ENCODE results near the gene TWF2. TPM values are rescaled to one million over a fixed set of nuclear protein-coding genes. Genes with fewer than 3 reads are reported as not detected.

TWF2 gene
- polyA plus RNA-seq, 3 donors = 141 to 199 (median 176) TPM

GRCh38 chr3:52191663-52192062 is 47.3 kb downstream of the TWF2 start:
- Histone ChIP-seq H3K27me3 (ENCODE audit: control insufficient read depth in 2 of 2, insufficient read depth in 2 of 2, low read length in 2 of 2) (no peaks in the 10 kb centered on the region), H3K4me2 (replicated peaks; ENCODE audit: extremely low read depth, low read length, poor library complexity, severe bottlenecking) (no peak overlapping the region), H3K4me3 (replicated peaks in 1 of 3; ENCODE audit: low read depth in 2 of 3, low read length in 3 of 3) (no peak overlapping the region), H2AFZ (ENCODE audit: insufficient read depth, low read depth, low read length, poor library complexity, severe bottlenecking) (no peak overlapping the region), H3K27ac (ENCODE audit: low read depth in 1 of 2, low read length in 2 of 2) (no peak overlapping the region), H3K9ac (ENCODE audit: insufficient read depth, low read length, poor library complexity, severe bottlenecking) (no peak overlapping the region), H3K4me1 (ENCODE audit: control insufficient read depth in 1 of 2, insufficient read depth in 2 of 2, low read length in 2 of 2) (peaks cover 55% of the 10 kb centered on the region in 2 donors), H4K20me1 (ENCODE audit: insufficient read depth, low read length) (no peaks in the 10 kb centered on the region), H3K9me3 (replicated peaks in 1 of 2; ENCODE audit: control insufficient read depth in 1 of 2, insufficient read depth in 1 of 2, low read length in 2 of 2) (no peaks in the 10 kb centered on the region), H3K36me3 (replicated peaks in 1 of 2; ENCODE audit: control insufficient read depth in 1 of 2, insufficient read depth in 2 of 2, low read length in 2 of 2) (no peaks in the 10 kb centered on the region), H3K79me2 (ENCODE audit: insufficient read depth, low read length) (peaks cover 2% of the 10 kb centered on the region)
- Mint-ChIP-seq H3K36me3 (peaks cover 0 to 1% of the 10 kb centered on the region in 2 donors), H3K27me3 (ENCODE audit: low read depth in 3 of 3) (peaks cover 0 to 4% (median 0%) of the 10 kb centered on the region in 3 donors), H3K27ac (no peak overlapping the region), H3K9me3 (no peaks in the 10 kb centered on the region), H3K4me3 (no peak overlapping the region), H3K4me1 (peaks cover 57% of the 10 kb centered on the region)
- no peak for TF ChIP-seq CTCF (IDR thresholded peaks at IDR 0.05)
- WGBS (ENCODE audit: insufficient coverage) = no CpG with 5 or more reads among the region's 4 CpGs
- intact Hi-C loops (cut with micrococcal nuclease) = no loop called here
- DNase-seq = no peak

GRCh38 chr3:52190294-52191074 is 48.5 kb downstream of the TWF2 start:
- Histone ChIP-seq H3K4me3 (replicated peaks in 1 of 3; ENCODE audit: low read depth in 2 of 3, low read length in 3 of 3) (no peak overlapping the region), H3K9ac (ENCODE audit: insufficient read depth, low read length, poor library complexity, severe bottlenecking) (no peak overlapping the region), H4K20me1 (ENCODE audit: insufficient read depth, low read length) (no peaks in the 10 kb centered on the region), H3K27me3 (ENCODE audit: control insufficient read depth in 2 of 2, insufficient read depth in 2 of 2, low read length in 2 of 2) (no peaks in the 10 kb centered on the region), H2AFZ (ENCODE audit: insufficient read depth, low read depth, low read length, poor library complexity, severe bottlenecking) (no peak overlapping the region), H3K27ac (ENCODE audit: low read depth in 1 of 2, low read length in 2 of 2) (no peak overlapping the region), H3K9me3 (replicated peaks in 1 of 2; ENCODE audit: control insufficient read depth in 1 of 2, insufficient read depth in 1 of 2, low read length in 2 of 2) (no peaks in the 10 kb centered on the region), H3K36me3 (replicated peaks in 1 of 2; ENCODE audit: control insufficient read depth in 1 of 2, insufficient read depth in 2 of 2, low read length in 2 of 2) (no peaks in the 10 kb centered on the region), H3K79me2 (ENCODE audit: insufficient read depth, low read length) (peaks cover 9% of the 10 kb centered on the region), H3K4me2 (replicated peaks; ENCODE audit: extremely low read depth, low read length, poor library complexity, severe bottlenecking) (no peak overlapping the region), H3K4me1 (ENCODE audit: control insufficient read depth in 1 of 2, insufficient read depth in 2 of 2, low read length in 2 of 2) (peaks cover 53 to 55% of the 10 kb centered on the region in 2 donors)
- peaks cover 0 to 4% (median 0%) of the 10 kb centered on the region in 3 donors for H3K27me3 Mint-ChIP-seq (ENCODE audit: low read depth in 3 of 3)
- no peaks in the 10 kb centered on the region for H3K9me3 Mint-ChIP-seq
- no peak overlapping the region for H3K4me3 Mint-ChIP-seq
- peaks cover 57% of the 10 kb centered on the region for H3K4me1 Mint-ChIP-seq
- peak overlapping the region in 3 of 7 donors; percentile 41 to 90 (median 72) for H3K27ac Mint-ChIP-seq
- DNase-seq = no peak
- peaks cover 0 to 5% of the 10 kb centered on the region in 2 donors for H3K36me3 Mint-ChIP-seq
- no peak for TF ChIP-seq CTCF (IDR thresholded peaks at IDR 0.05)
- 90% methylated on average over 2 of the region's 9 CpGs for WGBS (ENCODE audit: insufficient coverage)
- intact Hi-C loops (cut with micrococcal nuclease) = no loop called here

Measured in CD14-positive monocyte (primary cell).